Measurements from ENCODE around the gene LHFPL4. TPM values are rescaled to one million over a fixed set of nuclear protein-coding genes. Genes with fewer than 3 reads are reported as not detected.
"Not testable (repeated sequence)": the region's sequence is repeated elsewhere in the genome, so short reads cannot be mapped to it uniquely, and the experiment has no call there.

The LHFPL4 gene
- total RNA-seq, 1 donor from 2014 or later, result not detected

- DNase-seq, result no peak
Observed at GRCh38 chr3:9534429-9534828, 19.2 kb downstream of the LHFPL4 start.

- no peak for DNase-seq
Observed at GRCh38 chr3:9525078-9525477, 28.5 kb downstream of the LHFPL4 start.

- no peak for DNase-seq
Observed at GRCh38 chr3:9514956-9515355, 38.7 kb downstream of the LHFPL4 start.

GRCh38 chr3:9514306-9514705 is 39.3 kb downstream of the LHFPL4 start:
- DNase-seq, result no peak

GRCh38 chr3:9512456-9513045 is 41.1 kb downstream of the LHFPL4 start:
- DNase-seq, result no peak

- no peak for DNase-seq
Observed at GRCh38 chr3:9508781-9509180, 44.8 kb downstream of the LHFPL4 start.

GRCh38 chr3:9507586-9508578 is 45.7 kb downstream of the LHFPL4 start:
- no peak for DNase-seq

GRCh38 chr3:9503283-9503682 is 50.3 kb downstream of the LHFPL4 start:
- DNase-seq, result peak; percentile 86

GRCh38 chr3:9501226-9501625 is 52.4 kb downstream of the LHFPL4 start:
- no peak for DNase-seq

GRCh38 chr3:9500108-9501050 is 53.2 kb downstream of the LHFPL4 start:
- peak; percentile 80 for DNase-seq

GRCh38 chr3:9499455-9500107 is 54.0 kb downstream of the LHFPL4 start:
- DNase-seq, result no peak

- no peak for DNase-seq
Observed at GRCh38 chr3:9498781-9499180, 54.8 kb downstream of the LHFPL4 start.

- DNase-seq, result no peak
Observed at GRCh38 chr3:9497821-9498565, 55.6 kb downstream of the LHFPL4 start.

- DNase-seq, result no peak
Observed at GRCh38 chr3:9496893-9497292, 56.7 kb downstream of the LHFPL4 start.

- DNase-seq, result not testable (repeated sequence)
Observed at GRCh38 chr3:9494036-9494435, 59.6 kb downstream of the LHFPL4 start.

GRCh38 chr3:9491506-9491905 is 62.1 kb downstream of the LHFPL4 start:
- DNase-seq, result no peak

GRCh38 chr3:9485248-9485647 is 68.4 kb downstream of the LHFPL4 start:
- DNase-seq, result no peak

- no peak for DNase-seq
Observed at GRCh38 chr3:9480265-9480664, 73.4 kb downstream of the LHFPL4 start.

- no peak for DNase-seq
Observed at GRCh38 chr3:9476935-9477334, 76.7 kb downstream of the LHFPL4 start.

GRCh38 chr3:9474482-9474881 is 79.1 kb downstream of the LHFPL4 start:
- DNase-seq, result no peak

GRCh38 chr3:9473496-9474065 is 80.0 kb downstream of the LHFPL4 start:
- no peak for DNase-seq

Data from dermis blood vessel endothelial cell (primary cell).